ENCODE results near the gene RECK. TPM values are rescaled to one million over a fixed set of nuclear protein-coding genes. Genes with fewer than 3 reads are reported as not detected.

The RECK gene
- total and polyA plus RNA-seq, 7 donors = 1.4 to 8.0 (median 2.0) TPM

- H3K36me3 ChIP-seq (ENCODE audit: insufficient read depth in 1 of 2, low read depth in 1 of 2) = no peaks in the 10 kb centered on the region
- ATAC-seq (no peak), DNase-seq (no peak)
- peaks cover 0 to 13% (median 4%) of the 10 kb centered on the region in 3 donors for H3K27me3 ChIP-seq (ENCODE audit: insufficient read depth in 3 of 3, low read length in 2 of 3)
- H3K9me3 ChIP-seq = no peaks in the 10 kb centered on the region
- TF ChIP-seq, protein P1, sequence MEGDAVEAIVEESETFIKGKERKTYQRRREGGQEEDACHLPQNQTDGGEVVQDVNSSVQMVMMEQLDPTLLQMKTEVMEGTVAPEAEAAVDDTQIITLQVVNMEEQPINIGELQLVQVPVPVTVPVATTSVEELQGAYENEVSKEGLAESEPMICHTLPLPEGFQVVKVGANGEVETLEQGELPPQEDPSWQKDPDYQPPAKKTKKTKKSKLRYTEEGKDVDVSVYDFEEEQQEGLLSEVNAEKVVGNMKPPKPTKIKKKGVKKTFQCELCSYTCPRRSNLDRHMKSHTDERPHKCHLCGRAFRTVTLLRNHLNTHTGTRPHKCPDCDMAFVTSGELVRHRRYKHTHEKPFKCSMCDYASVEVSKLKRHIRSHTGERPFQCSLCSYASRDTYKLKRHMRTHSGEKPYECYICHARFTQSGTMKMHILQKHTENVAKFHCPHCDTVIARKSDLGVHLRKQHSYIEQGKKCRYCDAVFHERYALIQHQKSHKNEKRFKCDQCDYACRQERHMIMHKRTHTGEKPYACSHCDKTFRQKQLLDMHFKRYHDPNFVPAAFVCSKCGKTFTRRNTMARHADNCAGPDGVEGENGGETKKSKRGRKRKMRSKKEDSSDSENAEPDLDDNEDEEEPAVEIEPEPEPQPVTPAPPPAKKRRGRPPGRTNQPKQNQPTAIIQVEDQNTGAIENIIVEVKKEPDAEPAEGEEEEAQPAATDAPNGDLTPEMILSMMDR (IDR thresholded peaks at IDR 0.05) = no peak
- intact Hi-C loops (cut with DNase I) = no loop called here
- H3K27ac ChIP-seq = no peak overlapping the region
- 82 to 93% (median 86%) methylated on average over 1 of the region's 1 CpG for whole genome bisulfite sequencing, 3 donors
- peaks cover 12% of the 10 kb centered on the region for H3K4me1 ChIP-seq
- H3K4me3 ChIP-seq = no peak overlapping the region
These were observed 3.7 kb downstream of the RECK start for GRCh38 chr9:36040271-36040925.

DNA sequence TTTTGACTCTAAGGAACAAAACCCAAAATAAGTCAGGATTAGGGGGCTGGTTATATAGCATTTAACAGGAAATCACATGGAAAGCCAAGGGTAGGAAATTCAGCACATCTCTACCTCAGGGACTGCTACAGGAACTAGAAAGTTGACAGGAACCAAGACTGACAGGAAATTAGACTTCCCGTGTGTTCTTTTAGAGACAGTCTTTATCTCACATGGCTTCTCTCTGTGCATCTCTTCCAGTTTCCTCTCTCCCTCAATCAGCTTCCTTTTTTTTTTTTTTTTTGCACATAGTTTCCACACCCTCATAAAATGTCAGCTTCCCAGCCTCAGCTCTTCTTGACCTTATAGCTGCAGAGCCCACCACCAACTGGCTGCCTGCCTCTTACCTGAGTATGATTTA lies 4.8 kb downstream of the RECK start:
- intact Hi-C loops (cut with DNase I) = no loop called here
- H3K4me1 ChIP-seq = peaks cover 10% of the 10 kb centered on the region
- no peak overlapping the region for H3K4me3 ChIP-seq
- no peak overlapping the region for H3K27ac ChIP-seq
- TF ChIP-seq, protein P1 (IDR thresholded peaks at IDR 0.05) = no peak
- WGBS, 3 donors = 22 to 55% (median 34%) methylated on average over 1 of the region's 1 CpG
- DNase-seq (no peak), ATAC-seq (no peak)
- peaks cover 0 to 13% (median 4%) of the 10 kb centered on the region in 3 donors for H3K27me3 ChIP-seq (ENCODE audit: insufficient read depth in 3 of 3, low read length in 2 of 3)
- no peaks in the 10 kb centered on the region for H3K36me3 ChIP-seq (ENCODE audit: insufficient read depth in 1 of 2, low read depth in 1 of 2)
- no peaks in the 10 kb centered on the region for H3K9me3 ChIP-seq

DNA sequence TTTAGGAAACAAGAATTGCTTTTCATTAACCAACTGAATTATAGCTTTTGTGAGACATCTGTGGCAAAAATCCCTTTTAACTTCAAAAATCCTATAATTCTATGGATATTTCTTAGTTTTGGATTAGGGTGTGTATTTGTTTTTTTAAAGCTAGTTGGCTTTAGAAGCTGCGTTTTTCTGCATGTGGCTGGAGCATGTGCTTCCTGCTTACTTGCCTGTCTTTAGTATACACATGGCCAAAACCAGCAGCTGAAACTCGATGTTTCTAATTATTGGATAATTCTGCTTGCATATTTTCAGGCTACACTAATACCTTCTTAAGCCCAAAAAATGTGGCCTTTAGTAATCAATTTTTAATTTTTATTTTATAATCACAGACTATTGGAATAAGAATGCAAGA lies 8.9 kb downstream of the RECK start:
- Histone ChIP-seq H3K36me3 (ENCODE audit: insufficient read depth in 1 of 2, low read depth in 1 of 2) (no peaks in the 10 kb centered on the region), H3K4me3 (no peak overlapping the region), H3K4me1 (peaks cover 4% of the 10 kb centered on the region), H3K9me3 (no peaks in the 10 kb centered on the region), H3K27ac (no peak overlapping the region), H3K27me3 (ENCODE audit: insufficient read depth in 3 of 3, low read length in 2 of 3) (no peaks in the 10 kb centered on the region)
- intact Hi-C loops (cut with DNase I) = no loop called here
- DNase-seq (no peak), ATAC-seq (no peak)
- 17 to 45% (median 24%) methylated on average over 2 of the region's 2 CpGs for WGBS, 3 donors
- TF ChIP-seq, protein P1 (IDR thresholded peaks at IDR 0.05) = no peak

DNA sequence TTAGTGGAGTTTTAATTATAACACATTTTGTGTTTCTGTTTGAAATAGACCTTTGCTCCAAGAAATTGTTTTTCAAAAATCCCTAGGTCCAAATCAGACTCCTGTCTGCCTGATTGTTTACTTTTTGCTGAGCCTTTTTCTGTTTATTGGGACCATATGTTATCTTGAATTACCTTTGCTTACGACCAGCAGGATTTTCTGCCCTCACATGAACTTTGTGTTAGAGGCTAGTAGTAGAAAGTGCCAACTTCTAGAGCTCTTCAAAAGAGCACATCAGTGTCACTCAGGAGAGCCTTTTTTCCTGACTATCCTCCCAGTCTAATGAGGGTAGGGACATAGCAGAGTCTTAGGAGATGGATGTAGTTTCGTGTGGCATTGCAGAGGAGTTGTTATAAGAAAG lies 10.2 kb downstream of the RECK start:
- H3K27ac ChIP-seq = no peak overlapping the region
- no peak for DNase-seq
- no peak for ATAC-seq
- H3K4me3 ChIP-seq = no peak overlapping the region
- no peaks in the 10 kb centered on the region for H3K9me3 ChIP-seq
- intact Hi-C loops (cut with DNase I) = no loop called here
- no peaks in the 10 kb centered on the region for H3K4me1 ChIP-seq
- TF ChIP-seq, protein P1 (IDR thresholded peaks at IDR 0.05) = no peak
- 37 to 60% (median 57%) methylated on average over 2 of the region's 2 CpGs for WGBS, 3 donors
- H3K36me3 ChIP-seq (ENCODE audit: insufficient read depth in 1 of 2, low read depth in 1 of 2) = no peaks in the 10 kb centered on the region
- H3K27me3 ChIP-seq (ENCODE audit: insufficient read depth in 3 of 3, low read length in 2 of 3) = no peaks in the 10 kb centered on the region

- H3K27me3 ChIP-seq (ENCODE audit: insufficient read depth in 3 of 3, low read length in 2 of 3) = no peaks in the 10 kb centered on the region
- no peak for ATAC-seq
- intact Hi-C loops (cut with DNase I) = no loop called here
- H3K4me3 ChIP-seq = no peak overlapping the region
- no peaks in the 10 kb centered on the region for H3K9me3 ChIP-seq
- H3K27ac ChIP-seq = no peak overlapping the region
- TF ChIP-seq, protein P1 (IDR thresholded peaks at IDR 0.05) = no peak
- WGBS, 3 donors = 70 to 80% (median 78%) methylated on average over 4 of the region's 4 CpGs
- DNase-seq = no peak
- H3K36me3 ChIP-seq (ENCODE audit: insufficient read depth in 1 of 2, low read depth in 1 of 2) = no peaks in the 10 kb centered on the region
- no peaks in the 10 kb centered on the region for H3K4me1 ChIP-seq
These were observed 12.7 kb downstream of the RECK start for GRCh38 chr9:36049408-36049807.

All from psoas muscle (tissue), 8 donors.